Measurements from ENCODE around the gene APOBEC3G.
"Not testable (repeated sequence)": the region's sequence is repeated elsewhere in the genome, so short reads cannot be mapped to it uniquely, and the experiment has no call there.

APOBEC3G gene

GRCh38 chr22:39066442-39067276 is 10.4 kb upstream of the APOBEC3G start:
- not testable (repeated sequence) for DNase-seq

- DNase-seq, result no peak
Measured at GRCh38 chr22:39068033-39068785, 8.9 kb upstream of the APOBEC3G start.

GRCh38 chr22:39070186-39070585 is 6.9 kb upstream of the APOBEC3G start:
- no peak for DNase-seq

GRCh38 chr22:39072581-39072981 is 4.5 kb upstream of the APOBEC3G start:
- not testable (repeated sequence) for DNase-seq

- DNase-seq, result no peak
Measured at GRCh38 chr22:39073981-39074380, 3.1 kb upstream of the APOBEC3G start.

- DNase-seq, result not testable (repeated sequence)
Measured at GRCh38 chr22:39076155-39077025, 685 bp upstream of the APOBEC3G start.

- DNase-seq, result not testable (repeated sequence)
Measured at GRCh38 chr22:39077912-39078311, 837 bp downstream of the APOBEC3G start.

- DNase-seq, result no peak
Measured at GRCh38 chr22:39078329-39078728, 1.3 kb downstream of the APOBEC3G start.

GRCh38 chr22:39079054-39079637 is 2.1 kb downstream of the APOBEC3G start:
- not testable (repeated sequence) for DNase-seq

- no peak for DNase-seq
Measured at GRCh38 chr22:39080052-39080762, 3.1 kb downstream of the APOBEC3G start.

GRCh38 chr22:39081016-39081415 is 3.9 kb downstream of the APOBEC3G start:
- no peak for DNase-seq

- DNase-seq, result no peak
Measured at GRCh38 chr22:39081598-39081997, 4.5 kb downstream of the APOBEC3G start.

- no peak for DNase-seq
Measured at GRCh38 chr22:39083212-39084165, 6.4 kb downstream of the APOBEC3G start.

- DNase-seq, result no peak
Measured at GRCh38 chr22:39084666-39085065, 7.6 kb downstream of the APOBEC3G start.

GRCh38 chr22:39087098-39087497 is 10.0 kb downstream of the APOBEC3G start:
- DNase-seq, result no peak

GRCh38 chr22:39087881-39088684 is 11.0 kb downstream of the APOBEC3G start:
- DNase-seq, result peak in 4 of 56 donors; percentile 5 to 60 (median 10)

- DNase-seq, result no peak
Measured at GRCh38 chr22:39088685-39089032, 11.6 kb downstream of the APOBEC3G start.

GRCh38 chr22:39089928-39090327 is 12.9 kb downstream of the APOBEC3G start:
- DNase-seq, result no peak

All from nucleus accumbens (tissue), 56 donors.